NK-92 (cell line): ENCODE measurements around the gene NEBL.

Experiments used
- DNase-seq: peaks from one replicate; lab custom pipeline; 2025; ENCODE audit not compliant: unreplicated experiment; lab: John Stamatoyannopoulos, UW

NEBL gene

DNA sequence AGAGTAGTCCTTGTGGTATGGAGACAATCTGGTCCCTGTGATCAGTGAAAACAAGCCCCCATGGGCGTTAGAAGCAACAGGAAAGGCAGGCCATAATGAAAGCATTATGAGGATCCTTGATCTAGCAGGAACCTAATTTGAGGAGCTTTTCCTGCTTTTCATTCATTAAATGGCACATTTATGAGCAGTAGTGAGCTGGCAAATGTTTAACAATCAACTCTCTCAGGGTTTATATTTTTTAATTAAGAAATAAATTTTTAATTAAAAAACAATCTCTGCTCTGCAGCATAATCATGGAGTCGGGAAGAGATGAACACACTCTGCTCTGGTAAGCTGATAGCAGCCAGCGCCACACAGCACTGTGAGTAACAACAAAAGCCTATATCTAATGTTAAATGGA, 11.3 kb upstream of the NEBL start:
- DNase-seq = no peak

DNA sequence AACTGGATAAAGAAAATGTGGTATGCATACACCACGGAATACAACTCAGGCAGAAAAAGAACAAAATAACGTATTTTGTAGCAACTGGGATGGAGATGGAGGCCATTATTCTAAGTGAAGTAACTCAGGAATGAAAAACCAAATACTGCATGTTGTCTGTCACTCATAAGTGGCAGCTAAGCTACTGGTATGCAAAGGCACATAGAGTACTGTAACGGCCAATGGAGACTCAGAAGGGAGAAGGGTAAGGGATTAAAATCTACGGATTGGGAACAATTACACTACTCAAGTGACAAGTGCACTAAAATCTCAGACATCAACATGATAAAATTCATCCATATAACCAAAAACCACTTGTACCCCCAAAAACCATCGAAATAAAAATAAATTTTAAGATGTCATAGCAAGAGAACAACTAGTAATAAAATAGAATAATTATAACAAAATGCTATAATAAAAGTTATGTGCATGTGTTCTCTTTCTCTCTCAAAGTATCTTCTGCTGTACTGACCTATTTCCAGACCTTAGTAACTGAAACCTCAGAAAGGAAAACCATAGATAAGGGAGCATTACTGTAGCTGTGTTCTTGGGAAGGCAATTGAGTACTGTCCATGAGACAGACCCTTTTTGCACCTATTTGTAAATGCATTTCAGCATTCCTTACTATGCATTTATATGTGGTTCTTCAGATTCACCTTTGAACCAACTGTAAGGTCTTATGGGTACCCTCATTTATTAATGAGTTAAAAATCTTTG, 6.7 kb upstream of the NEBL start:
- no peak for DNase-seq

DNA sequence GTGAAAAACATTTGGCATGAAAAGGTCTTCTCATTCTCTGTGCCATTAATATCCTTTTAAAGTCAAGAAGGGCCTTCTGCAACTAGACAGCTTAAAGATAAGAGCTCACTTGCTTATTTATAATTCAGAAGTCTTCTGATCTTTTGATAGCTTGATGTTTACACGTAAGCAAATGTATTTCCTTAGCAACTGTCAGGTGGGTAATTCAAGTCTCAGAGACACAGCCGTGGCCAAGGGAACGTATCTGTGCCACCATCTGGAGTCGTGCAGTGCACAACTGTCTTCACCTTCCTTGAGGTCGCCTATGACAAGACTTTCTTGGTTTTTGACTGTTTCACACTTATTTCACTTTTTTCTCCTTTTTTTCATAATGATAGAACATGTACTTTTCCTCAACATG, 4.0 kb upstream of the NEBL start:
- no peak for DNase-seq

DNA sequence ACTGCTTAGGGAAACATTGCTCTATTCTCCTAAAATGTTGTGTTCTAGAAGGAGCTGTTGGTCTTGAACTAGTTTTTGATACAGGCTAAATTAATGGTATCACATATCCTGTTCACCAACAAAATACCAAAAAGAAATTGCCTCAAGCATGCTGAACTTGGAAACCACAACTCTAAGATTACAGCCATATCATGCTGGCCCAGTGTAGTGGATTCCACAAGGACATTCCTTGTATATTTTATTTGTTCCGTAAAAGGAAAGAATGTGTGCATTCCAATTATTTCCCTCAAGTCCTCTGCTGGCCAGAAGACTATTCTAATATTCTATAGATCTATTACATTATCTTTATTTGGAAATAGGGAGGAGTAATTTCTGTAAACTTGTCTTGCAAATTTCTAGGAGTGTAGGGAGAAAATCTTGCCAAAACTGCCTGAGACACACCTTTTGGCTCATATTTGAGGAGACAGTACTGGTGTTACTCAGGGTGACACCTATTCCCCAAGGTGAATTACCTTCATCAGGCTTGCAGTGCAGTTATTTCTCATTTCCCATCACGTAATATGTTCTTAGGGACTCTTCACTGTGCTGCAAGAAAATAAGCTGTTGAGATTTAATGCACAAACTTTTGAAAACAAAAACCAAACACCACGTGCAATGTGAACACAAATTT, 1.9 kb upstream of the NEBL start:
- DNase-seq = no peak

DNA sequence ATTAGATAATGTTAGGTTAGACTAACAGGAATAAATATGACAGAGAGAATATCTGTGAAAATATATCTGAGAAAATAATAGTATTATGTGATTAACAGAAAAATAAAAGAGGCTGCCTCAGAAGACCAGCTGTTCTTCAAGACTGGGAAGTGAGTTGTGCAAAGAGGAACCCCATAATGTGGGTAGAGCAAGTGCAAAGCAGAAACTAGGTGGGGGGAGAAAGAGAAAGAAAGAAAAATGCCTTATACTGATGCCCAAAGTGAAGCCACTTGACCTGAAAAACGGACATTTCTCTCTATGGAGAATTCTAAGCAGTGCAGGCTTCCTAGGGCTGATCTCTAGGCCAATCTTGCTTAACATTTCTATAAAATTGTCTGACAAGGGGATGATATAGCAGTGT, 3.8 kb downstream of the NEBL start:
- no peak for DNase-seq

DNA sequence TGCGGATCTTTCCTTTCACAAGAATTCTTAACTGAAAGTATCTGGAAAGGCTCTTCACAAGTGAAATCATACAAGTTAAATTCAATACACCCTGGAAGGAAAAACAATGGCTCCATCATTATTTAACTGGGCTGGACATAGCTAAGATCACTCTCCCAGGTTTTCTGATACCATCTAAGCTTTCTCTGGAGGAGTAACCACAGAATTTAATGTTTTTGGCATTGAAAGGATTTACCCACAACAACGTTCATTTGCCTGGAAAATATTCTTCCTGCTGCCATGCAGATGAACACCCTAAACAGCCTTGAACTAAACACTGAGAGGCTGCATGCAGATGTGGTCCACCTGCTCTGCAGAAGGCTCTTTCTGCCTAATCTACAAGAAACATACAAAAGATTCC, 4.3 kb downstream of the NEBL start:
- DNase-seq = no peak

DNA sequence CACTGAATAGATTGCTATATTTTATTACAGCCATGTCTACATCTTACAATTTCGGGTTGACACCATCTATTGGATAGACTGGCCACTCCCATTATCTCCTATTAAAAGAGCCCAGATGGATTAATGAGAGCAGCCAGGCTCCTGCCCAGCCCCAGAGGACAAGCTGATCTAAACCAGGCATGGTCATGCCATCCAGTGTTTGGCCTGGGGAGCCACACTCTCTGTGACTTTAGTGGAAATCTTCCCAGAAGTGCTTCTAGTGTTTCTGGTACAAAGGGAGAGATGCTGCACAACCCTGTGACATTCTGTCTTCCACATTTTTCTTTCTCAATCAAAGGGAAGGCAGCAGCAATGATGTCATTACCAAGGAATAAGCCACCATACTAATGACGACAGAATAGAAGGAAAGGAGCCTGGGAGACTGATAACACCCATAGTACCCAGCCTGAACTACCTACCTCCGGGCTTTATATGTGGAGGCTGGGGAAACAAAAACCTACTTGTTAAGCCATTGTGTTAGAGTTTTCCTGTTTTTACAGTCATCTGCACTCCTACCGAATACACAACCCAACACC, 5.0 kb downstream of the NEBL start:
- DNase-seq = no peak

DNA sequence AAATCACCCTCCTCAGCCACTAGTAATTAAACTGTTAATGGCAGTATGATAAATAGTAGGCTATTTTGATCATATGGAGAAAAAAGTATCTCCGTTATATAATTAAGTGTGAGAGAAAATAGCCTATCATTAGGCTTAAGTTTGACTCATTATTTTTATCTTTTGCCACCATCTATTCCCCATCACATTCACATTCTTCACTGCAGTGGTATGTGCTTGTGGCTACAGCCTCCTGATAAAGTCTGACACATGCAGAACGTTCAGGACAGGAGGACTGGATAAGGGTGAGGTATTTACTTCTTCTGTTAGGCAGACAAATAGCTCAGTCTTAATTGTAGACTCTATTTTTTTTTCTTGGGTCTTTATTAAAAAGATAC, 5.8 kb downstream of the NEBL start:
- DNase-seq = no peak

DNA sequence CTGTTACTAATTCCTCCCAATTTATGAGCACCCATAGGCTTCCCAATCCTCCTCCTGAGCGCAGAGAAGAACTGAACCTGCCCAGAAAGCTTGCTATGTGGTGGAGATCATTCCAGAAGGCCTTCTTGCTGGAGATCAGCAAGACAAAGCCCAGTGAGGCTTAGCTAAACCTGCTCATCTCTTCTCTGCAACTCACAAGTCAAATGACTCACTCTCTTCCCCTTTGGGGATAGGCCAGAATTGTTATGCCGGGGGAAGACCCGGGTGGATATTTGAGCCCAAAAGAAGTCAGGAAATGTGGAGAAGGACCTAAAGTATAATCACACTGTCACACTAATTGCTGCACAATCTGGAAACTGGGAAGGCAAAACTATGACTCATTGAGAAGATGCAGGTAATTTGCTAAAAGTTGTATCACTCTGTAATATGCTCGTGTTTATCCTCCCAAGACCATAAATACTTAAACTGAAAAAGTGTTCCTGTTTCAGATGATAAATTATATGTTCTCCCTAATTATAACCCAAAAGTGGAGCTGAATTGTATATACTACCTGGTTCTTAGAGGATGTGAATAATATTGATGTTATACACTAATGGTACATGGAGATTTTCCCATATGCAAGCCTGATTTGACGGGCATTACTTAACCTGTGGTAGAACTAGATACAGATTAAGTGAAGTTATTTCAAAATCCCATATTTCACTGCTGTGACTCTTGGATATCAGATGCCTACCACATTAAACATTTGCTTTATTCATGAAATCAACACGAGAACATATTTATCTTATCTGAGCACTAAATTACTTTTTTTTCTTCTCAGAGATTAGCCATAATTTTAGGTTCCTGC, 6.4 kb downstream of the NEBL start:
- DNase-seq = no peak

DNA sequence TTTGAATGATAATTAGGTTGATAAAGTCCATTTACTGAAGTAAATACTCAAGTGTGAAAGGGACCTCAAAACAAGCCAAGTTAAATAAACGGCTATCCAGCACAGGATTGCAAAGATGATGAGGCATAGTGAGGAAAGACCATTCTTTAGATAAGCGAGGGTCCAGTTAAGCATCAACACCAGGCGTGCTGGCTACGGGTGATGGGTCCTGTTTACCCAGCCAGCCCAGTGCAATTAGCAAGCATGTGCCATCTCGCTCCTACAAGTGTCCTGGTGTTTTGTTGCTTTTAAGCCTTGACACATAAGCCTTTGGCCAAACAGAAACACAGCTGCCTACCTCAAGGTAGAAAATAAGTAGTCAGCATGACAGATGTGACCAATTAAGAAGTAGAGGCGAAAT, 7.1 kb downstream of the NEBL start:
- DNase-seq = no peak

DNA sequence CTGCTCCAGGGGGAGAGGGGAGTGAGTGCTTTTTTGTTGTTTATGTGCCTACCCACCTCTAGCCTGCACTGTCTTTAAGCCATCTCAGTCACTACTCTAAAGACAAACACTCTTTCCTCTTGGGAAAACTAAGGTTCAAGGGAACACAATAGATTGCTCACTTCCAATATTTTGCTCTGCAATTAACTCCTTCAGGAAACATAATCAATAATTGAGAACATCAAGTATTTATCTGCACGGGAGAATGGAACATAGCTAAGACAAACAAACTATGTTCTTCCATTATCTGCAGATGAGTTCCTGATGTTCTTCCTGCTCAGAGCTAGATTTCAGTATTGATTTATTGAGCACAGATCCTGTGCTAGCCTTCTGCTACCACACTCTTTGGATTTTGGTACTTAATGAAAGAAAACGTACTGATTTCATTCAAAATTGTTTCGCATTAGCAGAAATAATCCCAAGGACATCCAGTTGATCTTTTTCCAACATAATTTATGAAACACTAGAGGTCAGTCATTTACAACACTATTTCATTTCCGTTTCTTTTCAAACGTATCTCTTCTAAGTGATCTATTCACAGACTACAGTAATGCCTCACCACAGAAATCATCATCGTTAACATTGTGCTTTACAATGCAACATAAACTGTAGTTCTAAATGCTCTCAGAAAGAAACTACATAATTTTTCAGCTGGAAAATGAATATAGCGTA, 8.3 kb downstream of the NEBL start:
- no peak for DNase-seq

DNA sequence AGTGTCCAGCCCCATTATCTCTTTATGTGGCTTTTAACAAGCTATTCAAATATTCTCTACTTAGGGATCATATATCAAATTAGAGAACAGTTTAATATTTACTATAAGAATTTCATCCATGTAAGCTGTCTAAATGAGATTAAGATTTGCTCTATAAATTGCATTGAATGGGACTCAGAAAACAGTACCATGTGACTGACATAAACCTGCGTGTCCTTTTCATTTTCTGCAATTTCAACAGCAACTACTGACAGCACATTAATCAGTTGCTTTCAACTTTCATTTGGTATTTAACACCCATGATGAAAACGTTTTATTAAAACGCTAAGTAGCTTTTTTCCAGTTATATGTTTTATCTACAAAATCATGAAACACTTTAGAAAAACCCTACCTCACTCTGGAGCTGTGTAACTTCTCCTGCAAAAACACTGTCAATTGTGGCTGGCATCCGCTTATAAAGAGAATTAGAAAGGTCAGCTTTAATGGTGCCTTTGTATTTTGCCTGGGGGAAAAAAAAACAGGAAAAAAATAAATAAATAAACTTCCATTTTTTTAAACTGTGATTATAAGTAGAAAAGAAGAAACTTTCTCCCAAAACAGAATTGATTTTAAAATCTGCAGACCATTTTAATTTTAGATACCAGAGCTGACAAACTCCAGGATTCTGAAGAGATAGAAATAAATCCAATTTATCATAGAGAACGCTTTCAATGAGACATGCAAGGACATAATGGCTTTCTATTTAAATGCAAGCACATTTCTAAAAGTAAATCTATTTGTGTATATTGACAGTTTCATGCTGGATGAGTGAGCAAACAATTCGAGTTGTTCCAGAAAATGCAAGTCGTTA, 9.2 kb downstream of the NEBL start:
- DNase-seq = no peak

DNA sequence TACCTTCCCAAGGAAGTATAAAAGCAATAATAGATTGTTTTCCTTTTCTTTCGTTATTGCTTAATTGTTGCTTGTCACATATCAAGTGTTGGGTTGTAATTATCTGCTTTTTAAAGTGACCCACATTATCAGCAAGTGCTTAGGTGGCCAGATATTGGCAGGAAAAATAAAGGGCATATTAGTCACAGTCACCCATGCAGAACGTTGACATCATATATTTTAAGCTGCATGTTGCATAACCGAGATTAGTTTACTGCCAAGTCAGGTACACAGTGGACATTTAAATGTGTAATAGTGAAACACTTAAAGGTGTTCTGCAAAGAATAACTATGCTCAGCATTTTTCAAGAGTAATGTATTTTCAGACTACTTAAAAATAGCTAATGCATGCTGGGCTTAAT, 11.4 kb downstream of the NEBL start:
- DNase-seq = no peak

DNA sequence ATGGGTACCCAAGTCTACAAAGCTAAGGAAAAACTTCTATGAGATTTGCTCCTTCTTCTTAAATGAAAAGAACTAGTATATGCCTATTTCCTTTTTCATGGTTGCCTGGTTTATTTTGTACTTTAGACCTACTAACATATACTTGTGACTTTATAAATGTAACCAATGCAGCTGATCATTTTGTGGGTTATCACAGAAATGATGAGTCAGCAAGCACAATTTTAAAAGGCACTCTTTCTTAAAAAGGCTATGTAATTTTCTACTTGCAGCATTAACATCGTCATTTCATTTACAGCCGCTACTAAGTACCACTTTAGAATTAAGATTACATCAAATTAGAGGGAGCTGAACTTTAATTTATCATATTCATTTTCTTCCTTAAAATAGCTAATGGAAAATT, 13.6 kb downstream of the NEBL start:
- no peak for DNase-seq

DNA sequence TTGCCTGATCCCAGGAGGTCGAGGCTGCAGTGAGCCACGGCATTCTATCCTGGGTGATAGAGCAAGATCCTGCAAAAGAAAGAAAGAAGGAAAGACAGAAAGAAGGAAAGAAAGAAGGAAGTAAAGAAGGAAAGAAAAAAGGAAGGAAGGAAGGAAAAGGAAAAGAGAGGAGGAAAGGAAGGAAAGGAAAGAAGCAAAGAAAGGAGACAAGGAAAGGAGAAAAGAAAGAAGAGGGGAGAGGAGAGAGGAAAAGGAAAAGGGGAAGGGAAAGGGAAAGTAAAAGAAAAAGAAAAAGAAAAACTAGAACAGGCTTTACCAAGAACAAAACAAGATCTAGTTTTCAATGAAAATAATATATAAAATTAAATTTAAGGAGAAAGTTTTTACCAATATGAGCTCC, 15.0 kb downstream of the NEBL start:
- no peak for DNase-seq

DNA sequence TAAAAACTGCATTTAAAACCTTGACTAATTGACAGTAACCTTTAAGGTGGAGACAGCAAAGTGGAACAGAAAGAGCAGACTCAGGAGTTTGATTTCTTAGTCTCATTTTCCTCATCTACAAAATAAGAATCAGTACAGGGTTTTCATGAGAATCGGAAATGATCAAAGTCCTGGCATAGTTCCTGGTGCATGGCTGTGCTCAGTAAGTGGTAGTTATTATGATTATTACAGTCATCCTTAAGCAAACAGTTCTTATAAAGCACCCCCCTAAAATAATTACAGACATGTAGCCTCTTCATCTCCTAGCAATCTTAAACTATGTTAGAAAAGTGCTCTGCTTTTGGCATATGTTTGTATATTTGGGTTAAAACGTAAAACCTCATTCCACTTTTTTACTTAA, 18.0 kb downstream of the NEBL start:
- DNase-seq = no peak

DNA sequence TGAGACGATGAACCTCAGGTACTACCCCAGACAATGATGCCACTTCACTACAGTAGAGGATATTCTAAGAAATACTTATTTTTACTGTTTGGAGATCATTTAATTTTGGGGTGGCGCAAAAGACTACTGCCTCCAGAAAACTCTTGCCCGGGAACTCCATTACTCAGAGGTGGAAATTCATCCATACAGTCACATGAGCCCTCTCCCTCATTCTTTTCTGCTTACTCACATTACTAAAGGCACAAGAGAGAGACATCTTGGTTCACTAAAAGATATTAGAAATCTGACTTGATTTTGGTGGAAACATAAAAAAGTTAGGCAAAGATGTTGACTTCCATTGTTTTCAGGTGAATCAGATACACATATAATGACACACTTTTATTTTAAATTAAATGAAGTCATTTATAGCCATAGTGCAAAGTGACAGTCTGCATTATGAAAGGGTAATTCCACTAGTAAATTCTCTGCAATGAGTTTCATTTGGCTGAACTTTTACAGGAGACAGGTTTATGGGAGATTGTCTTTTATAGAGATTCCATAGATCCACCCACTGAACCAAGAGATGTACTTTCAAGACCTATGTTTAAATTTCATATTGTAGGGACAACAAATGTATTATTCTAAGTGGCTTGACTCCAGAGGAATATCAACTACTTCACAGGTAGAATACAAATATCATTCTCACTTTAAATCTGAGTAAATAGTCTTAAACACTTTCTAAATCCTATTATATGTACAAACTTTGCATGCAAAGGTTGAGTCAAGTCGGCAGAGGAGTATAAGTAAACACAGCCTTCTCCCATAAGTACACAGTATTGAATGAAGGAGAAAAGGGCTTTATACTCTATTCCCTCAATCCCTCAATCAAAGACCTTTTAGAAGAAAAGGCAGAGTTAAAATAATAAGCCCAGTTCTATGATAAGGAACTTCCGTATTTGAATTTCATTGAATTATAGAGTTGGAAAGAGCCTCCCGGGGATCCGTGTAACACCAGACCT, 18.8 kb downstream of the NEBL start:
- DNase-seq = no peak

DNA sequence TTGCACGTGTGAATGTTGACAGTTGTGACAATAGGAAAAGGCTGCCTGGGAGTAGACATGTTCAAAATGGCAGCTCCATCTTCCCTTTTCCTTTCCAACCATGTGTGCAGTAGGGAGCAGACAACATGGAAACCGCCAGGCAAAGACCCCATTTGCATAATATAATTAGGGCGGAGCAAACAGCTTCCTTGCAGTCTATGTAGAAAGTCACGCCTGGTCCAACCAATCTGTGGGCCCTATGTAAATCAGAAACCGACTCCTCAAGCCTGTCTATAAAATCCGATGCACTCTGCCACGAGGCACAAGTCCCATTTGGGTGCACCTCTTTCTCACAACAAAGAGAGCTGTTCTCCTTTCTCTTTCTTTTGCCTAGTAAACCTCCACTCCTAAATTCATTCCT, 19.6 kb downstream of the NEBL start:
- no peak for DNase-seq

DNA sequence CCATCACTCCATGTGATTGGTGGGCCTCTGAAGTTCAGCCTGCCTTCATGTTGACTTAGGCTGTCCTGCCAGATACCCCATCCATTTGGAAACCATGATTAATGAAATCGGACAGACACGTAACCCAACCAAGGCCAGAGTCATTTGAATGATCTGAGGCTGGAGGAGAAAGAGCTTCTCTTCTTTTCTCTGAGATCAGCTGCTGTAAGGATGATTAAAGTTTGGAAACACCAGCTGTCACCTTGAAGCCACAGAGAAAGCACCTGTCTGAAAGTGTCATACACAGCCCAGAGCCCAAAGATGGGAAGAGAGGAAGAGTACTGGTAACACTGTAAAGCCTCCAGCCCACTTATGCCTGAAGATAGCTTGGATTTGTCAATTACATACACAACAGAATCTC, 22.9 kb downstream of the NEBL start:
- no peak for DNase-seq
